ENCODE measurements around the gene BPIFB3.

Gene BPIFB3

GRCh38 chr20:33010133-33010504 is 43.6 kb upstream of the BPIFB3 start:
- Histone ChIP-seq H3K79me2 (no peaks in the 10 kb centered on the region), H3K36me3 (ENCODE audit: control insufficient read depth, insufficient read depth, low read length) (no peaks in the 10 kb centered on the region), H3K4me1 (no peaks in the 10 kb centered on the region), H3K4me3 (ENCODE audit: low read depth, low read length) (no peak overlapping the region), H3K4me2 (ENCODE audit: low read length) (no peak overlapping the region), H3K9me3 (ENCODE audit: control insufficient read depth, low read length) (no peaks in the 10 kb centered on the region), H3K27me3 (ENCODE audit: control insufficient read depth, insufficient read depth, low read length) (no peaks in the 10 kb centered on the region), H3K9ac (no peak overlapping the region), H2AFZ (no peak overlapping the region), H3K27ac (no peak overlapping the region)
- no peak for TF ChIP-seq CTCF (IDR thresholded peaks at IDR 0.05)

GRCh38 chr20:33010674-33011449 is 42.8 kb upstream of the BPIFB3 start:
- H3K4me3 ChIP-seq (ENCODE audit: low read depth, low read length) = no peak overlapping the region
- H3K27me3 ChIP-seq (ENCODE audit: control insufficient read depth, insufficient read depth, low read length) = no peaks in the 10 kb centered on the region
- no peak overlapping the region for H3K9ac ChIP-seq
- H3K36me3 ChIP-seq (ENCODE audit: control insufficient read depth, insufficient read depth, low read length) = no peaks in the 10 kb centered on the region
- H3K79me2 ChIP-seq = no peaks in the 10 kb centered on the region
- TF ChIP-seq CTCF (IDR thresholded peaks at IDR 0.05) = no peak
- no peaks in the 10 kb centered on the region for H3K9me3 ChIP-seq (ENCODE audit: control insufficient read depth, low read length)
- H2AFZ ChIP-seq = no peak overlapping the region
- no peak overlapping the region for H3K27ac ChIP-seq
- no peaks in the 10 kb centered on the region for H3K4me1 ChIP-seq
- H3K4me2 ChIP-seq (ENCODE audit: low read length) = no peak overlapping the region

GRCh38 chr20:33012327-33013189 is 41.1 kb upstream of the BPIFB3 start:
- Histone ChIP-seq H3K9ac (no peak overlapping the region), H3K27me3 (ENCODE audit: control insufficient read depth, insufficient read depth, low read length) (no peaks in the 10 kb centered on the region), H2AFZ (no peak overlapping the region), H3K27ac (no peak overlapping the region), H3K4me1 (no peaks in the 10 kb centered on the region), H3K79me2 (no peaks in the 10 kb centered on the region), H3K4me2 (ENCODE audit: low read length) (no peak overlapping the region), H3K4me3 (ENCODE audit: low read depth, low read length) (no peak overlapping the region), H3K9me3 (ENCODE audit: control insufficient read depth, low read length) (no peaks in the 10 kb centered on the region), H3K36me3 (ENCODE audit: control insufficient read depth, insufficient read depth, low read length) (no peaks in the 10 kb centered on the region)
- TF ChIP-seq CTCF (IDR thresholded peaks at IDR 0.05) = no peak

- H2AFZ ChIP-seq = no peak overlapping the region
- H3K36me3 ChIP-seq (ENCODE audit: control insufficient read depth, insufficient read depth, low read length) = no peaks in the 10 kb centered on the region
- no peak overlapping the region for H3K4me2 ChIP-seq (ENCODE audit: low read length)
- no peaks in the 10 kb centered on the region for H3K79me2 ChIP-seq
- TF ChIP-seq CTCF (IDR thresholded peaks at IDR 0.05) = no peak
- no peak overlapping the region for H3K4me3 ChIP-seq (ENCODE audit: low read depth, low read length)
- H3K27me3 ChIP-seq (ENCODE audit: control insufficient read depth, insufficient read depth, low read length) = no peaks in the 10 kb centered on the region
- H3K27ac ChIP-seq = no peak overlapping the region
- no peaks in the 10 kb centered on the region for H3K9me3 ChIP-seq (ENCODE audit: control insufficient read depth, low read length)
- no peak overlapping the region for H3K9ac ChIP-seq
- no peaks in the 10 kb centered on the region for H3K4me1 ChIP-seq
These were observed 39.9 kb upstream of the BPIFB3 start for GRCh38 chr20:33013701-33014326.
